Osteocyte (in vitro differentiated cells): ENCODE results near the gene PTPRD. TPM values are rescaled to one million over a fixed set of nuclear protein-coding genes. Genes with fewer than 3 reads are reported as not detected.
A peak's percentile ranks its signal among the peaks of the same experiment; 100 is the strongest.

Source experiments
- DNase-seq: peaks from one replicate; pipeline ENCODE4 v3.0.0; 2021; ENCODE audit warnings: mixed read lengths; ENCODE audit not compliant: unreplicated experiment; ENCODE audit errors: extremely low spot score
- H3K27ac Mint-ChIP-seq: one replicate; pipeline ENCODE4 v1.8.0; 2021; ENCODE audit warnings: mild to moderate bottlenecking, mixed read lengths; ENCODE audit not compliant: unreplicated experiment
- H3K27me3 Mint-ChIP-seq: one replicate; pipeline ENCODE4 v1.8.0; 2021; ENCODE audit warnings: mixed read lengths; ENCODE audit not compliant: unreplicated experiment
- H3K36me3 Mint-ChIP-seq: one replicate; pipeline ENCODE4 v1.8.0; 2021; ENCODE audit warnings: mixed read lengths; ENCODE audit not compliant: unreplicated experiment
- H3K4me1 Mint-ChIP-seq: one replicate; pipeline ENCODE4 v1.8.0; 2021; ENCODE audit warnings: mixed read lengths; ENCODE audit not compliant: unreplicated experiment
- H3K4me3 Mint-ChIP-seq: one replicate; pipeline ENCODE4 v1.8.0; 2021; ENCODE audit warnings: mild to moderate bottlenecking, moderate library complexity, mixed read lengths; ENCODE audit not compliant: unreplicated experiment
- H3K9me3 Mint-ChIP-seq: one replicate; pipeline ENCODE4 v1.8.0; 2021; ENCODE audit warnings: mixed read lengths; ENCODE audit not compliant: unreplicated experiment
- CTCF ChIP-seq: fragments of 200-600 bp; sonication (generic); IDR thresholded peaks from 2 replicates; pipeline ENCODE4 v1.5.0; 2021; ENCODE audit warnings: antibody characterized with exemption, mild to moderate bottlenecking, moderate library complexity
- total RNA-seq: library from RNA; stranded (reverse); gene quantifications from 2 replicates; pipeline ENCODE4 v1.2.1, GENCODE V29; 2021

Gene PTPRD
- total RNA-seq, 1 donor from 2014 or later, result 5.4 TPM

DNA sequence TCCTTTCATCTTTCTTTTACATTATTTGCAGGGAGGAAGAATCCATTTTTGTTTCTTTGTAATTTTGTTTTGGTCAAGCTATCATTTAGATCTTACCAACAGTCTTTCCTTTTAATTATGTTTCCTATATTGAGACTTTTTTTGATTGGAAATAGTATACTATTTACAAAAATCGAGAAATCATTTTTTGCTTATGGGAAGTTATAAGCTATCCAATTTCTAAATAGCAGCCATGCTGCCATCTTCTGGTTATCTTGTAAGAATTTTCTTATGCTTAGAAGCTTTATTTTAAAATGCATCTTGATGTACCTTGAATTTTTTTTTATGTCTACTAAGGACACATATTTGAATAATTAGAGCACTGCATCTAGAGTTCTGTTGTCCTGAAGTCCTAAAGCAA, 821.2 kb downstream of the PTPRD start:
- H3K9me3 Mint-ChIP-seq, result no peaks in the 10 kb centered on the region
- TF ChIP-seq CTCF, result peak; percentile 67
- H3K4me1 Mint-ChIP-seq, result peaks cover 9% of the 10 kb centered on the region
- no peaks in the 10 kb centered on the region for H3K36me3 Mint-ChIP-seq
- H3K4me3 Mint-ChIP-seq, result no peak overlapping the region
- peaks cover 5% of the 10 kb centered on the region for H3K27me3 Mint-ChIP-seq
- no peak for DNase-seq
- no peak overlapping the region for H3K27ac Mint-ChIP-seq

DNA sequence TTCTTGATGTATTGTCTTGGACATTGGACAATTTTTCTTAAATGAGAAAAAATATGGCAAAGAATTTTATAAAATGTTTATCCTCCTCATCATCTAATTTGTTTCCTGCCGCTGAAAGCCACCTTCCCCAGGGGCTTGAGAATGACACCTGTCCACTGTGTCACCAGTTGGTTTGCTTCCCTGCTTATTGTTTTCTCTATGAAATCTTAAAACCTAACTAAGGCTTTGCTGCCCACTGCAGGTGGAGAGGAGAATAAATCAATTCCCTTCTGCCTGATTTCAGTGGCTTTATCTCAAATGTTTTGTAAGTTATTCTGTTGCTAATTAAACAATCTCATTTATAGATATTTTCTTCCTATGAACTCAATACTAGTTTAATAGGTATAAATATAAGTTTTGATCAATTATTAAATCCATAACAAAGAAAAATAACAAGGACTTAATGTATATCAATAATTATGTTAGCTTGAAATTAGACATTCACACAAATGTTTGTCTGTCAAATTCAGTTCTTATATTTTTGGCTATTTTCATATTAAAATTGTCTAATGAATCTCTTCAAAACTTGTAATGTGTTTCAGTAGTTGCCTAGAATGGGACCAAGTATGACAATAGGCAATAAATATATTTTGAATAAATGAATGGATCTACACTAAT, 822.5 kb downstream of the PTPRD start:
- peak; percentile 87 for TF ChIP-seq CTCF
- no peak overlapping the region for H3K4me3 Mint-ChIP-seq
- no peaks in the 10 kb centered on the region for H3K27me3 Mint-ChIP-seq
- H3K4me1 Mint-ChIP-seq, result peaks cover 9% of the 10 kb centered on the region
- H3K27ac Mint-ChIP-seq, result no peak overlapping the region
- no peaks in the 10 kb centered on the region for H3K9me3 Mint-ChIP-seq
- H3K36me3 Mint-ChIP-seq, result no peaks in the 10 kb centered on the region
- DNase-seq, result no peak

GRCh38 chr9:9783711-9784110, 829.1 kb downstream of the PTPRD start:
- no peaks in the 10 kb centered on the region for H3K36me3 Mint-ChIP-seq

DNA sequence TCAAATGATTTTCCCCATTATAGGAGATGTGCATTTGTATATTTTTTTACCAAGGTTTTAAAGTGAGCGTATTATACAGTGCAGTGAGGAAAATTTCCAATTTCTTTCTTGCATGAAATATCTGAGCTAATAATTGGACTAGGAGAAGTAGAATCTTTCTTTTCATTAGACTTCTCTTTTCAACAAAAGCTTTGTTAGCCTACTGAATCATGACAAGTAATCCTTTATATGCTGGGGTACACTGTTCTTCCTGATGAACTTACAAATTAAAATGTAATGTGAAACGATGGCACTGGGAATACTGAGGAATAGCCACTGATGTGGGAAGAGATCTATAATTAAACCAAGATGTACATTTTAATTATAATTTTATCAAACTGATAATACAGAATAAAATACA, 829.6 kb downstream of the PTPRD start:
- no peak for DNase-seq
- TF ChIP-seq CTCF, result no peak
- no peak overlapping the region for H3K27ac Mint-ChIP-seq
- H3K27me3 Mint-ChIP-seq, result no peaks in the 10 kb centered on the region
- peaks cover 14% of the 10 kb centered on the region for H3K4me1 Mint-ChIP-seq
- no peaks in the 10 kb centered on the region for H3K36me3 Mint-ChIP-seq
- H3K9me3 Mint-ChIP-seq, result no peaks in the 10 kb centered on the region
- H3K4me3 Mint-ChIP-seq, result no peak overlapping the region

More at GRCh38 chr9:9783711-9784110, 829.1 kb downstream of the PTPRD start:
- DNase-seq, result no peak
- no peaks in the 10 kb centered on the region for H3K27me3 Mint-ChIP-seq
- H3K4me1 Mint-ChIP-seq, result peaks cover 11% of the 10 kb centered on the region
- H3K27ac Mint-ChIP-seq, result no peak overlapping the region
- no peak overlapping the region for H3K4me3 Mint-ChIP-seq
- no peaks in the 10 kb centered on the region for H3K9me3 Mint-ChIP-seq
- no peak for TF ChIP-seq CTCF

DNA sequence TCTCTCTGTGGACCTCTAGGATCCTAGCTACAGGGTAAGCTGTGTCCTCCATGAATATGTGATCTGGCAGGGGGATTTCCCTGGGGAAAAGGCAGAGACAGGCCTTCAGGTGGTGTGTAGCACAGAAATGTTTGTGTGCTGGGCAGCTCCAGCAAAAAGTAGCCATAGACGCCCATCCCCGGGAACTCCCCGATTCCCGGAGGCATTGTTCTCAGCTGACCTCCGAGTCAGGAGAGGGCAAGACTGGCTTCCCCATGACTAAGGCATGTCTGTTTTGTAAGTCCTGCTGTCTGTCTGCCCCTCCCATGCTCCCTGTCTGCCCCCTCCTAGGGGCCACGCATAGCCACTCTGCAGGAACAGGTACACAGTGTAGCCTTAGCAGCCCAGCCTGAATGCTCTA, 834.5 kb downstream of the PTPRD start:
- TF ChIP-seq CTCF, result no peak
- no peaks in the 10 kb centered on the region for H3K27me3 Mint-ChIP-seq
- no peaks in the 10 kb centered on the region for H3K9me3 Mint-ChIP-seq
- no peak overlapping the region for H3K4me3 Mint-ChIP-seq
- peaks cover 27% of the 10 kb centered on the region for H3K4me1 Mint-ChIP-seq
- no peak overlapping the region for H3K27ac Mint-ChIP-seq
- DNase-seq, result no peak
- no peaks in the 10 kb centered on the region for H3K36me3 Mint-ChIP-seq
